Mammary epithelial cell (primary cell): ENCODE measurements around the gene ISCA2.

Experiments
- CTCF ChIP-seq, 2 donors: IDR thresholded peaks in 1 of 2; conservative IDR thresholded peaks in 1 of 2; 2 replicates each; pipeline ENCODE4 v1.5.1; 2011 to 2012; ENCODE audit warnings: inconsistent platforms in 2 of 2, low read length in 2 of 2, mild to moderate bottlenecking in 2 of 2, control low read depth in 1 of 2, low read depth in 1 of 2; ENCODE audit not compliant: insufficient read depth in 1 of 2; ENCODE audit errors: extremely low read depth in 1 of 2
- EZH2 ChIP-seq: IDR thresholded peaks from 2 replicates; pipeline ENCODE4 v1.6.1; 2012; ENCODE audit warnings: low read length, inconsistent platforms, borderline replicate concordance

DNA sequence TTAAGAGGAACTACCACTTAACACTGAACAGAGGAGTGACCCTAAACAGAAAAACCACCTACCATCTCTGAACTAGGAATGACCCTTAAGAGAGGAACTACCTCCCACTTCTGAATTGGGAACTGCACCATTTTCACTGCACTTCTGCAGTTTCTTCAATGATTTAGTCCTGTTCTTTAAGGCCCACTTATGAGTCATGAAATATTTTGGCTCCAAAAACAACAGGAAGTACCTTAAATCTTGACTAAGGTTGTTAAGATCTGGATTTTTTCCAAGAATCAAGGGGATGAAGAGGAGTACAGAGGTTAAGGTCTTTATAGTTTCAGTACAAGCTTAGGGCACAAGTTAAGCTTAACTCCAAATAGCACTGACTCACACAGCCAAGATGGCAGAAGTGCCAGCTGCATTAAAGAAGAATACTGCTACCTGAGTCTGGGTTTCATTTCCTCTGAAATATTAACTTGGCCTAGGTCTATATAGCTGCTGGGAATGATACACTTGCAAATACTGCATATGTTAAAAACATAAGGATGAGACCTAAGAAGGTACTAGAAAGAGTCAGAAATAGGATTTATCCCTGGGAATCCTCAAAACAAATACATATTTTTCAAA is 4.7 kb upstream of the ISCA2 start:
- TF ChIP-seq CTCF (conservative IDR thresholded peaks at IDR 0.05 in 1 of 2, IDR thresholded peaks at IDR 0.05 in 1 of 2; ENCODE audit: extremely low read depth in 1 of 2, insufficient read depth in 1 of 2, low read depth in 1 of 2, low read length in 2 of 2) (no peak), EZH2 (no peak)
